ACHN (cell line): Measurements from ENCODE around the gene CD2AP.
A peak's percentile ranks its signal among the peaks of the same experiment; 100 is the strongest.
"Not testable (repeated sequence)": the region's sequence is repeated elsewhere in the genome, so short reads cannot be mapped to it uniquely, and the experiment has no call there.

ENCODE experiments used
- DNase-seq: peaks from one replicate; pipeline ENCODE4 v3.0.0-alpha.2; 2015
- in situ Hi-C: cut with HindIII; loops from 2 replicates; pipeline ENCODE4 v1.10.0; 2017; ENCODE audit warnings: low sequenced_read_pairs, low pct_ligation_motif_present, low pct_unique_long_range_greater_than_20kb

CD2AP gene

DNA sequence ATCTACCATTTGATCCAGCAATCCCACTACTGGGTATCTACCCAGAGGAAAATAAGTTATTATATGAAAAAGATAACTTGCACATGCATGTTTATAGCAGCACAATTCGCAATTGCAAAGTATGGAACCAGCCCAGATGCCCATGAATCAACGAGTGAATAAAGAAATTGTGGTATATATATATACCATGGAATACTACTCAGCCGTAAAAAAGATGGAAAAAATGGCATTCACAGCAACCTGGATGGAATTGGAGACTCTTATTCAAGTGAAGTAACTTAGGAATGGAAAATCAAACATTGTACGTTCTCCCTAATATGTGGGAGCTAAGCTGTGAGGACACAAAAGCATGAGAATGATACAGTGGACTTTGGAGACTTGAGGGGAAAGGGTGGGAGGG, 120.8 kb downstream of the CD2AP start:
- DNase-seq: no peak
- in situ Hi-C loops: no loop called here

DNA sequence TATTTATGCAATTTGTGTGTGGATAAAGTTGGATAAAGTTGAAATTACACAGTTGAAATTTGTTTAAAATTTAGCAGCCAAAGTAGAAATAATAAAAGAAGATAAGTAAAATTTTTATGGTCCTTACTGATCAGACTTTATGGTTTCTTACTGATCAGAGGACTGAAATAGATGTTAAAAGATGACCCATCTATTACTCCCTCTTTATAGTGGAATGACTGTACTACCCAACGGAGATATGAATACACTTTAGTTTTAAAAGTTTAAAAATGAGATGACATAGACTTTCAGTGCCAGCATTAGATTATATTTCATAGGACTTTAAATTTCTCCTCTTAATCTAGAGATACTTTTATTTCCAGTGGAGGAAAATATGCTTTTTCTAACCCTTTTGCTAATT, 121.9 kb downstream of the CD2AP start:
- in situ Hi-C loops: no loop called here
- DNase-seq: no peak

DNA sequence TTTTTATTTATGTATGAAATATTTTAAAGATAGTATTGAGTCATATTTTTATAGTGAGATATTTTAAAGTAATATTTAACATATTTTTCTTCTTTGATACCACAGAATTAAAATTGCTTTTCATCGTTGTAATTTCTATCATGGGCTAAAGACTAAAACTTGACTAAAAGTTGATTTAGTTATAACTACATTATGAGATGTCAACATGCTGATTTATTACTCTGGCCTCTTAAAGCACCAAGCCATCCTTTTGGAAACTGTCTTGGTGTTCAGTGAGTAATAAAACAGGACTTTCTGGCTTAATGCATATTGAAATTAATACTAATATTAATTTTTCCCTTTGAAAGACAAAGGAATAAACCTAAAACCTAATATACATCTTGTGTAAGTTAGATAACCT, 125.6 kb downstream of the CD2AP start:
- DNase-seq: no peak
- in situ Hi-C loops: no loop called here

DNA sequence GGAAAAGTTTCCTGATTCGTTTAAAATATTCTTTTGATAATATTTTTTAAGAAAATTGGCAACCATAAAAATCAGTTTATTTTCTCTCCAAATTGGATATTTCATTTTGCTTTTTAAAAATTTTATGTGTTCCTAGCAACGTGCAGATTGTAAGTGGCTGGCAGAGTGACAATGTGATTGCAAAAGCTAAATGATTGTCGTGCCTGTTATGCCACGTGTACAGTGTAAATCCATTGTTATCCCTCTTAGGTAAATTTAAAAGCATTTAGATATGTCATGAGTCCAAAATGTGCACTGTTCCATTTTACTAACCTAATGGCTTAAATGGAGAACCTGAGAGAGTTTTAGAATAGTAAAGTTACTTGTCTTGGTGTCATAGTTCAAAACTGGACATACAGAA, 126.4 kb downstream of the CD2AP start:
- DNase-seq: no peak

DNA sequence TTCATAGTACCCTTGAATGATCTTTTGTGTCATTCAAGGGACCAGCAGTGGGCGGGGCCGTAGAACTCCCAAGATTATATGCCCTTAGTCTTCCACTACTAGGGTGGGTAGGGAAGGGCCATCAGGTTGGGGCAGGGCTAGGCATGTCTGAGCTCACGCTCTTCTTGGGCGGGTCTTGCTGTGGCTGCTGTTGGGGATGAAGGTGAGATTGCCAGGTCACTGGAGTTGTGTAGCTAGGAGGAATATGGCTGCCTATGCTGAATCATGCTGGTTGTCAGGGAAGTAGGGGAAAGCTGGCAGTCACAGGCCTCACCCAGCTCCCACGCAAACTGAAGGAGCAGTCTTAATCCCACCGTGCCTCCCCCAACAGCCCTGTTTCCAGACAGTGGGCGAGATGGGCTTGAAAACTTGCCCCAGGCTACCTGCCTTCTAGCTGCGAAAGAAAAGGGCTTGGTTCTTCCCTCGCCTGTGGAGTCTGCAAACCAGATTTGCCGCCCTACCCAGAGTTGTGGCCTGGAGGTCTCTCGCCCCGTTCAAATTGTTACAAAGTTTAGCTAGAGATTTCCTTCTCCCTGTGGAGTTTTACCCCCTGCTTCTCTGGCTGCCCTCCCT, 144.4 kb downstream of the CD2AP start:
- no peak for DNase-seq
- in situ Hi-C loops: no loop called here

More for the DNA sequence above, 126.4 kb downstream of the CD2AP start:
- in situ Hi-C loops: no loop called here

DNA sequence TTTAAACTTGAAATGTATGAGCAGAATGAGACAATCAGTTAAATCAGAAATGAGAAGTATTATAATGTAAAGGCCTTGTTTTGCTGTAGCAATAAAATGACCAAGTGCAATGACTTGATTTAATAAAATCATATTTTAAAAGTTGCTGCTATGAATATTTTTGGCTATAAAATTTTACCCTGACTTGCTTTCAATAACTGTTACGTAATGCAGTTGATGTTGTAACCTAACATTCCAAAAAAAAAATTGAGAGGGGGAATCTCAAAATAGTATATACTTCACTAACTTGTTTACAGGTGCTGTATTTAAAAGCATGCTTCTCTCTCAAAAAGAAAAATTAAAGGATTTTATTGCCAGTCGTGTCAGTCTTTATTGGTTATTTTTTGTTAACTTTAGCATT, 149.2 kb downstream of the CD2AP start:
- in situ Hi-C loops: no loop called here
- DNase-seq: no peak

DNA sequence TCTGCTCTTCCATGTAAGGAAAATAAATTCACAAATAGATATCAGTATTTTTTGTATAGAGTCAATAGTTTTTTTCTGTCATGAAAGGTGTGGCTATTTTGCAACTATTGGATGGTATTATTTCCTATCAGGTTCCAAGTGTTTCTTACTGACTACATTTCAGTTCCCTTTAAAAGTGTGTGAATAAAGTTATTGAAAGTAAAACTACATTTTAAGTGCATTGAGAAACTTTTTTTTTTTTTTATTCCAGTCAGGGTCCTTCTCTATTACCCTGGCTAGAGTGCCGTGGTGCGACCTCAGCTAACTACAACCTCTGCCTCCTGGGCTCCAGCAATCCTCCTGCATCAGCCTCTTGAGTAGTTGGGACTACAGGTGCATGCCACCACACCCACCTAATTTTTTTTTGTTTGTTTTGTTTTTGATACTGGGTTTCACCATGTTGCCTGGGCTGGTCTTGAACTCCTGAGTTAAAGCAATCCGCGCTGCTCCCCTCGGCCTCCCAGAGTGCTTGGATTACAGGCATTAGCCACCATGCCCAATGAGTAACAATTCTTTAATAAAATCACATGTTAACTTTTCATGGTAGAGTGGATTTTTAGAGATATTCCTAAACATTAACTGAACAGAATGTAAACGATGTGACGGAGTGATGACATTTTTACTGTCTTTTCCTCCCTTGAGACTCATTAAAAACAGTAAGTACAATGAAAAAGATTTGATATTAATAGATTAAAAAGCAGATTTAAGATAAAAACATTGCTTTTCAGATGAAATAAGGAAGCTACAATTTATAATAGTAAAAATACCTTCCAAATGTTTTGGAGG, 151.1 kb downstream of the CD2AP start:
- DNase-seq: no peak
- in situ Hi-C loops: no loop called here

DNA sequence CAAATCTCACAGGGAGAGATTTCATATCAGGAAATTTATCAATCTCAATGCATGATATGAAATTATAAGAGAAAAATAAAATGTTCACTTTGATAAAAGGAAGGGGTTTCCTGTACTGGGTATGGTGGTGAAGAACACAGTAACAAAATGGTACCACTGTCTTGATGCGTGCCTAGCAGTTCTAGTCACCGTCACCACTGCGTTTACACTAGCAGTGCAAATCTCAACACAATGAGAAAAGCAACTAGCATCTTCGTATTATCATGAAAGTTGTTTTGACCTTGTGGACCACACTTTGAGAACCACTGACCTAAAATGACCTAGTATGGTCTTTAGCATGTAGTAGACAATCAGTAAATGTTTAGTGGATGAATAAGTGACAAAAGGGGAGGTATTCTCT, 152.4 kb downstream of the CD2AP start:
- no peak for DNase-seq
- in situ Hi-C loops: no loop called here

DNA sequence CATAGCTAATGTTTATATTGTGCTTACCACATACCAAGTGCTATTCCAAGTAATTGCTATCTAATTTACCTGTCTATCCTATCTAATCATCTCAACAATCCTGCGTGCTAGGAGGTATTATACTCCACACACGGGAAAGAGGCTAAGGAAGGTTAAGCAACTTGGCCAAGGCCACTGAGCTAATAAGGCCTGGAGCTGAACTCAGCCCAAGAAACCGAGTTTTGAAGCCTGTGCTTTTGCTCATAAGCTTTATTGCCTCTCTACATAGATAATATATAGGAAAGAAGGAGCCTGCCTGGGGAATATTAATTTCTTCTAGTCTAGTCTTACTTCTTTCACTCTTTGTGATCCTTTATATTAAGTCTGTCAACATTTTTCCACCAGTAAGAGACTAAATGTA, 153.0 kb downstream of the CD2AP start:
- DNase-seq: no peak
- in situ Hi-C loops: no loop called here

DNA sequence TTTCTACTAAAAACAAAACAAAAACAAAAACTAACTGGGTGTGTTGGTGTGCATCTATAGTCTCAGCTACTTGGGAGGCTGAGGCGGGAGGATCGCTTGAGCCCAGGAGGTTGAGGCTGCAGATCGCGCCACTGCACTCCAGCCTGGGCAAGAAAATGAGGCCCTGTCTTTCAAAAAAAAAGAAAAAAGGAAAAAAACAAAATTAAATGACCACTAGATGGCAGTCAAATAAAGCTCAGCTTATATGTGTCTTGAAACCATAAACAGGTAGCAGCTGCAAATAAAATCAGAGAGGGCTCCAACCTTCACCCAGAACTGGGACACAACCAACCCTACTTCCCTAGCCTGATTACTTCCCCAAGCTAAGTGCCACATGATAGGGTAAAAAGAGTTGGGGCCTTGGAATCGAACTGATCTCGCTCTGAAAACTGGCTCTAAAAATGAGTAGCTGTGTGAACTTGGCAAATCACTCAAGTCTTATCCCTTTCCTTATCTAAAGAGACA, 153.7 kb downstream of the CD2AP start:
- peak; percentile 76 for DNase-seq
- in situ Hi-C loops: no loop called here

DNA sequence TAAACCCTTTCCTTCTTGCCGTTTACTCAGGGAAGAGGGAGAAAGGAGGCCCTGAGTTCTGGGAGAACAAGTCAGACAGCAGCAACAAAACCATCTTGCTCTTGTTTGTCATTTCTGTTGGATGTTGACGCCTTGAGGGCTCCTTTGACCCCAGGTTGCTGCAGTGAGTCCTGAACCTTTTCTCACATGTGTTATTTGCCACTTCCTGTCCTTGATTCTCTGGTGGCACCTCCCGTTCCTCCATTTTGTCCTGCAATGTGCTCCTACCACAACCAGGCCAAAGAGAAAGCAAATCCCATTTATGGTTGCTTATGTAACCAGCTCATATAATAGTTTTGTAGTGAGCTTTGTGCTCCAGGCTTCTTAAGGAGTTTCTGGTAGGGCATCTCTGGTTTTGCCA, 154.2 kb downstream of the CD2AP start:
- DNase-seq: no peak
- in situ Hi-C loops: no loop called here

DNA sequence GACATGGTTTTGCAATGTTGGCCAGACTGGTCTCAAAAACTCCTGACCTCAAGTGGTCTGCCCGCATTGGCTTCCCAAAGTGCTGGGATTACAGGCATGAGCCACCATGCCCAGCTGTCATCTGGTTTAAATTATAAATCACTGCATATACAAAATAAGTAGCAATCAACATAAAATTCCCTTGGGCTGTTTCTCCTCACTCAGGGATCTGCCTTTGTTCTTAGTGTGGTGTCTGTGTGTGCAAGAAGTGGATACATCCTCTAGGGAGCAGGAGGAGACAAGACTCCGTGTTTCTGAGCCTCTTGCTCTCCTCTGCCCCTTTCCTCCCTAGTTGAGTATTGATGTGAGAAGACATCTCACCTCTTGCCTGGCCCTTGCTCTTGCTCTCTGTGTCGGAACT, 155.6 kb downstream of the CD2AP start:
- peak; percentile 36 for DNase-seq
- in situ Hi-C loops: no loop called here

DNA sequence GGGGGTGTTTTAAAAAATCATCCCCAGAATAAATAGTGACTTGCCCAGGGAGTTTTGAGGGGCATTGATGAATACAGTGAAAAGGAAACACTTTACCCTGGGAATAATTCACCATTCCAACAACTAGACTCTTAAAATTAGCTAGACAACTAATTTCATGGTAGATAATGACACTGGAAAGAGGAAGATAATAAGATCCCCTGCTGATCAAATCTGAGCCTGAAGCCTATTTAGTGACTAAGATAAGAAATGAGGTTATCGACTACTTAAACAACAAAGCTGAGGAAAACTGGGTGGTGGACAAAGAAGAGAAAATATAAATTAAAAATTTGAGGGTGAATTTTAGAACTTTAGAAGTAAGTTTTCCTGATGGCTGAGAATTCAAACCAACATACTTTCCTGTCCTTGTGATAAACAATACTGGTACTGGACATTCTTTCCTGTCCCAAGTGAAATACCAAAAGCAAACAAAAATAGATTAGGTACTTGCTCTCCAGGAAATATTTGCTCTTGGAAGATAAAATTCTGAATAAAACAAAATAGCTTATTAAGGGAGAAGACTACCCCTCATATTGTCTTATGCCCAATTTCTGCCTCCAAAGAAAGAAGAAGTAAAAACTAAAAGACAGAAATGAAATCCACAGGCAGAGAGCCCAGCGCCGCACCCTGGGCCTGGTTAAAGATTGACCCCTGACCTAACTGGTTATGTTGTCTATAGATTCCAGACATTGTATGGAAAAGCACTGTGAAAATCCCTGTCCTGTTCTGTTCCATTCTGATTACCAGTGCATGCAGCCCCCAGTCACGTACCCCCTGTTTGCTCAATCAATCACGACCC, 156.8 kb downstream of the CD2AP start:
- DNase-seq: no peak
- in situ Hi-C loops: no loop called here

DNA sequence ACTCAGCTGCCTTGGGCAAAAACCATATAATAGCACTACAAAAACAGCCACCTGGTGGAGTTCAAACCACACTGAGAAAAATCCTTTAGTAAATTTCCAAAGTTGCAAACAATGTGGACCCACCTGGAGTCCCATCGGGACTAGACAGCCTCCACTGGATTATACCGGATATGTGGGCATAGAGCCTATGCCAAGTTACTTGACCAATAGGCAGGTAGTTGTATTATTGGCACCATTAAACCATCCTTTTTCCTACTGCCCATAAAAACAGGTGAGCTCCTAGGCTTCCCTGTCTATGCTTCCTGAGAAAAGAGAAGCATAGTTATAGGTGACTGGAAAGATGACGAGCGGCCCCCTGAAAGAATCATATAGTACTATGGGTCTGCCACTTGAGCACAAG, 169.1 kb downstream of the CD2AP start:
- in situ Hi-C loops: no loop called here
- DNase-seq: no peak

DNA sequence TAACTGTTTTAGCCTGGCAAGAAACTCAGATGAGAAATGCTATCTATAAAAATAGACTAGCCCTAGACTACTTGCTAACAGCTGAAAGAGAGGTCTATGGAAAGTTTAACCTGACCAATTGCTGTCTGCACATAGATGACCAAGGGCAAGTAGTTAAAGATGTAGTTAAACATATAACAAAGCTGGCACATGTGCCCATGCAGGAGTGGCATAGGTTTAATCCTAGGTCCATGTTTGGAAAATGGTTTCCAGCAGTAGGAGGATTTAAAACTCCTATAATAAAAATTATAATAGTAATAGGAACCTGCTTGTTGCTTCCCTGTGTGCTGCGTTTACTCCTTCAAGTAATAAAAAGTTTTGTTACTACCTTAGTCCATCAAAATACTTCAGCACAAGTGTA, 169.6 kb downstream of the CD2AP start:
- DNase-seq: no peak
- in situ Hi-C loops: no loop called here

DNA sequence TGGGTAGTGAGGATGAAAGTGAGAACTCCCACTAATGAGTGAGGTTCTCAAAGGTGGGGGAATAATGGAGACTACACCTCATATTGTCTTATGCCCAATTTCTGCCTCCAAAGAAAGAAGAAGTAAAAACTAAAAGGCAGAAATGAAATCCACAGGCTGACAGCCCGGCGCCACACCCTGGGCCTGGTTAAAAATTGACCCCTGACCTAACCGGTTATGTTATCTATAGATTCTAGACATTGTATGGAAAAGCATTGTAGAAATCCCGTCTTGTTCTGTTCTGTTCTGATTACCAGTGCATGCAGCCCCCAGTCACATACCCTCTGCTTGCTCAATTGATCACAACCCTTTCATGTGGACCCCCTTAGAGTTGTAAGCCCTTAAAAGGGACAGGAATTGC, 170.0 kb downstream of the CD2AP start:
- in situ Hi-C loops, DNase-seq: not testable (repeated sequence)

DNA sequence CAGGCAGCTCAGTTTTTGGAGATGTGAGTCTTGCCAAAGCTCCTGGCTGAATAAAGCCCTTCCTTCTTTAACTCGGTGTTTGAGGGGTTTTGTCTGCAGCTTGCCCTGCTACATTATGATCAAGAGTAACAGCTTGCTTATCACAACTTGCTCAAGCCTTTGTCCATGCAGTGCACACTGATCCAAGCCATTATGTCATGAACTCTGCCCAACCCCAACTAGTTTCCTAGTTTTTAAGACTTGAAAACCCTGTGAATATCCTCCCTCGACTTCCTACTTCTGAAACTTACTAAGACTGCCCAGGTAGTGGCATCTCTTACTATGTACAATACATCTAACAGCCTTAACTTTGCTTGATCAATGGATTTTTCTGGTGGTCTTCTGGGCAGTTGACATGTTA, 170.4 kb downstream of the CD2AP start:
- in situ Hi-C loops: no loop called here
- DNase-seq: no peak

DNA sequence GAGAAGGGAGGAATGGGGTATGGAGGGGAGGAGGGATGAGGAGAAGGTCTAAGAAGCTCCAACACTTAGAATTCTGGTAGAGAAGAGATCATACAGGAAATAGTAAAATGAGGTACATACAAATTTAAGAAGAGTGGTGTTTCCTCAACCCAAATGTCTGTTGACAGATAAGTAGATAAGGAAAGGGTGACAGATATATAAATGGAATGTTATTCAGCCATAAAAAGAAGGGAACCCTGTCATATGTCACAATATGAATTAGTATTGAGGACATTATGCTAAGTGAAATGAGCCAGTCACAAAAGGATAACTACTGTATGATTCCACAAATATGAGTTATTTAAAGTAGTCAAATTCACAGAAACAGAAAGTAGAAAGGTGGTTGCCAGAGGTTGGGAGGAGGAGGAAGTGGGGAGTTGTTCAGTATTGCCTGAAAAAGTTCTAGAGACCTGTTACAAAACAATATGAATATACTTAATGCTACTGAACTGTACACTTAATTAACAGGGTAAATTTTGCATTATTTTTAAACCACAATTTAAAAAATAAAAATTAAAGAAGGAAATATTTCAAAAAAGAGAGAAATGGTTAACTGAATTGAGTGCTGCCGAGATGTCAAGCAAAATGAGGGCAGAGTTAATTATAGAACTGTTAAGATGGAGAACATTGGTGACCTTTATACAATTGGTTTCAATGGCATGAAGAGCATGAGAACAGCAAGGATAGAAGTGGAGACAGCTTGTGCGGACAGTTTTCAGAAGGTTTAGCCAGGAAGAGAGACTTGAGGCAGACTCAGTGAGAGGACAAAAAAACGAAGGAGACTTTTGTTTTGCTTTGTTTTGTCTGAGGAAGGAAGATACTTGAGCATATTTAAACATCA, 173.2 kb downstream of the CD2AP start:
- no peak for DNase-seq
- in situ Hi-C loops: no loop called here
